GM23248 (cell line): ENCODE data around the gene IPP.
"Not testable (repeated sequence)": the region's sequence is repeated elsewhere in the genome, so short reads cannot be mapped to it uniquely, and the experiment has no call there.

Experiments
- EZH2 ChIP-seq: fragments of 200-600 bp; sonication (generic); IDR thresholded peaks from 2 replicates; pipeline ENCODE4 v1.6.1; 2018; ENCODE audit warnings: antibody characterized with exemption, mild to moderate bottlenecking; ENCODE audit not compliant: insufficient read depth, poor library complexity, severe bottlenecking
- EZH2phosphoT487 ChIP-seq: fragments of 200-600 bp; sonication (generic); IDR thresholded peaks from 2 replicates; pipeline ENCODE4 v1.6.1; 2018; ENCODE audit warnings: antibody characterized with exemption, moderate library complexity, mild to moderate bottlenecking, low read depth; ENCODE audit not compliant: insufficient read depth

GRCh38 chr1:45717386-45717785 lies 33.1 kb downstream of the IPP start:
- TF ChIP-seq EZH2, EZH2phosphoT487: not testable (repeated sequence)
